ENCODE measurements around the gene CC2D2B. TPM values are rescaled to one million over a fixed set of nuclear protein-coding genes. Genes with fewer than 3 reads are reported as not detected.
"Not testable (repeated sequence)": the region's sequence is repeated elsewhere in the genome, so short reads cannot be mapped to it uniquely, and the experiment has no call there.

Gene CC2D2B
- total RNA-seq, 2 experiments from 2014 or later = 0.23 TPM; not detected in 1

DNA sequence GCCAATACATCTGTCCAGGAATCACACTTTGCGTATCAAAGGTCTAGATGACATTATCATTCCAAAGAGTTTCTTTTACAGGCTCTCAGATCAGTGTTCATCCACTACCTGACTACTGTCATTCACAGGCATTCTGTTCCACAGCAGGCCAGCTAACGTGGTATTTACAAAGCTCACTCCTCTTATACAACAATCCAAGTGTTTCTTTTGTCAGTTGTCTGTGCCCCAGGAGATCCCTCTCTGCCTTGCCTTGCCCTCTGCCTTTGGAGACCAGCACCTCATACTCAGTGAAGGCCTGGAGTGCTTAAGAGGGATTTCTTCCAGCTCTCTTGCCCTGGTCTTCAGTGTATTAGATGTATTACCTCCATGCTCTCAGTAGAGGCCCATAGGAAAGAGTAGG, 34.6 kb upstream of the CC2D2B start:
- POLR2A ChIA-PET = no interaction called here
- Mint-ChIP-seq H3K27ac (no peak overlapping the region), H3K4me1 (no peaks in the 10 kb centered on the region), H3K27me3 (no peaks in the 10 kb centered on the region), H3K9me3 (ENCODE audit: low read depth) (no peaks in the 10 kb centered on the region), H3K36me3 (ENCODE audit: low read depth) (peaks cover 50% of the 10 kb centered on the region), H3K4me3 (no peak overlapping the region)
- DNase-seq (no peak), ATAC-seq (no peak)
- CTCF ChIA-PET = interaction anchor here (1.1 to 1.9 kb wide), 2 partner anchors 10 to 32 kb away, joined by 4 to 8 read pairs; no protein-coding TSS in a partner anchor
- intact Hi-C loops (cut with DNase I, micrococcal nuclease) = no loop called here

DNA sequence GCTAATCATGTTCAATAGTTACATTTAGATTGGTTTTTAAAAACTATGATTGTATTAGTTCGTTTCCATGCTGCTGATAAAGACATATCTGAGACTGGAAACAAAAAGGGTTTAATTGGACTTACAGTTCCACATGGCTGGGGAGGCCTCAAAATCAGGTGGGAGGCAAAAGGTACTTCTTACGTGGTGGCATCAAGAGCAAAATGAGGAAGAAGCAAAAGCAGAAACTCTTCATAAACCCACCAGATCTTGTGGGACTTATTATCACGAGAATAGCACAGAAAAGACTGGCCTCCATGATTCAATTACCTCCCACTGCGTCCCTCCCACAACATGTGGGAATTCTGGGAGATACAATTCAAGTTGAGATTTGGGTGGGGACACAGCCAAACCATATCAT, 34.1 kb upstream of the CC2D2B start:
- no peaks in the 10 kb centered on the region for H3K27me3 Mint-ChIP-seq
- H3K27ac Mint-ChIP-seq = no peak overlapping the region
- ChIA-PET POLR2A (no interaction called here), CTCF (interaction anchor here (1.9 kb wide), 1 partner anchor 10 kb away, joined by 8 read pairs; no protein-coding TSS in a partner anchor)
- no peak overlapping the region for H3K4me3 Mint-ChIP-seq
- ATAC-seq = no peak
- peaks cover 54% of the 10 kb centered on the region for H3K36me3 Mint-ChIP-seq (ENCODE audit: low read depth)
- no peak for DNase-seq
- no peaks in the 10 kb centered on the region for H3K4me1 Mint-ChIP-seq
- intact Hi-C loops (cut with DNase I, micrococcal nuclease) = no loop called here
- H3K9me3 Mint-ChIP-seq (ENCODE audit: low read depth) = no peaks in the 10 kb centered on the region

DNA sequence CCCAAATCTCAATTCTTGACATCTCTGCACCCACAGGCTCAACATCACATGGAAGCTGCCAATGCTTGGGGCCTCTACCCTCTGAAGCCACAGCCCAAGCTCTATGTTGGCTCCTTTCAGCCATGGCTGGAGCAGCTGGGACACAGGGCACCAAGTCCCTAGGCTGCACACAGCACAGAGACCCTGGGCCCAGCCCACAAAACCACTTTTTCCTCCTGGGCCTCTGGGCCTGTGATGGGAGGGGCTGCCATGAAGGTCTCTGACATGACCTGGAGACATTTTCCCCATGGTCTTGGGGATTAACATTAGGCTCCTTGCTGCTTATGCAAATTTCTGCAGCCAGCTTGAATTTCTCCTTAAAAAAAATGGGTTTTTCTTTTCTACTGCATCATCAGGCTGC, 33.0 kb upstream of the CC2D2B start:
- H3K4me1 Mint-ChIP-seq; H3K4me3 Mint-ChIP-seq; intact Hi-C loops (cut with DNase I, micrococcal nuclease); DNase-seq; H3K27me3 Mint-ChIP-seq; H3K9me3 Mint-ChIP-seq (ENCODE audit: low read depth); POLR2A ChIA-PET; H3K27ac Mint-ChIP-seq; ATAC-seq: not testable (repeated sequence)
- peaks cover 58% of the 10 kb centered on the region for H3K36me3 Mint-ChIP-seq (ENCODE audit: low read depth)
- CTCF ChIA-PET = interaction anchor here (0.6 to 1.9 kb wide), 2 partner anchors 9 kb away, joined by 3 to 8 read pairs; no protein-coding TSS in a partner anchor

DNA sequence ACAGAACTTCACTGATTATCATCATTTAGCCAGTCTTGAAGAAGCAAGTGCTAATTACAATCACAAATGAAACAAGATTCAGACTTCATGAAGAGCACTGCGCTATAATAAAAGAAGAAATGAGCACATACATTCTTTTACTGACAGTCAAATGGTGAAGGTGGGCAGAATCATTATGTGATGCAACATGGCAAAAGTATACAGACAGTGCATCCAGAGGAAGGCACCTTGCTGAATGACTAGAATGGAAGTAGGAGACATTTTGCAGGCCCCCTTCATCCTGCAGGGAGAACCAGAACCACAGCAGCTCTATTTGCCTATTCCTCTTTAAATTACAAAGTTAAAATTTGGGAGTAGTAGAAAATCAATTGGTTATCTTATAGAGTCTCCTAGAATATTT, 31.0 kb upstream of the CC2D2B start:
- POLR2A ChIA-PET = no interaction called here
- no peak for DNase-seq
- no peak overlapping the region for H3K27ac Mint-ChIP-seq
- H3K9me3 Mint-ChIP-seq (ENCODE audit: low read depth) = no peaks in the 10 kb centered on the region
- H3K27me3 Mint-ChIP-seq = no peaks in the 10 kb centered on the region
- peaks cover 58% of the 10 kb centered on the region for H3K36me3 Mint-ChIP-seq (ENCODE audit: low read depth)
- H3K4me3 Mint-ChIP-seq = no peak overlapping the region
- no peaks in the 10 kb centered on the region for H3K4me1 Mint-ChIP-seq
- intact Hi-C loops (cut with DNase I, micrococcal nuclease) = no loop called here
- ATAC-seq = no peak
- CTCF ChIA-PET = no interaction called here

DNA sequence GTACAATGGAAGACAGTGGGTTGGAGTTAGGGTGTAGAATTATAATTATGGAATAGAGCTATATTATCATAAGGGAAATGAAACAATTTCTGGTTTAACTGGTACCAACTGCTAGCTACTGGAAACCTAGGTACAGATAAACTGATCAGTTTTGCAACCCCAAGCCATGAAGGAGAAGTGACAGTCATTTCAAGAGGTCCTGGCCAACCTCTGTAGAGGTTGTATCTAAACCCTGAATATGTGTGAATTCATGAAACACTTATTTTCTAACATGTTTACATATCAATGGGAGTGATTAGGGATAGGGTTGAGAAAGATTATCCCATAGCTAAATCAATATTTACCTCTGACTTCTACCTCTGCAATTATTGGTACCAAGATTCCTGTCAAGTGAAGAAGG, 29.9 kb upstream of the CC2D2B start:
- Mint-ChIP-seq H3K27ac (no peak overlapping the region), H3K4me3 (no peak overlapping the region), H3K27me3 (no peaks in the 10 kb centered on the region), H3K4me1 (no peaks in the 10 kb centered on the region), H3K36me3 (ENCODE audit: low read depth) (peaks cover 54% of the 10 kb centered on the region), H3K9me3 (ENCODE audit: low read depth) (no peaks in the 10 kb centered on the region)
- intact Hi-C loops (cut with DNase I, micrococcal nuclease) = no loop called here
- no peak for ATAC-seq
- ChIA-PET CTCF (interaction anchor here (0.8 kb wide), 1 partner anchor 13 kb away, joined by 4 read pairs; no protein-coding TSS in a partner anchor), POLR2A (no interaction called here)
- no peak for DNase-seq

DNA sequence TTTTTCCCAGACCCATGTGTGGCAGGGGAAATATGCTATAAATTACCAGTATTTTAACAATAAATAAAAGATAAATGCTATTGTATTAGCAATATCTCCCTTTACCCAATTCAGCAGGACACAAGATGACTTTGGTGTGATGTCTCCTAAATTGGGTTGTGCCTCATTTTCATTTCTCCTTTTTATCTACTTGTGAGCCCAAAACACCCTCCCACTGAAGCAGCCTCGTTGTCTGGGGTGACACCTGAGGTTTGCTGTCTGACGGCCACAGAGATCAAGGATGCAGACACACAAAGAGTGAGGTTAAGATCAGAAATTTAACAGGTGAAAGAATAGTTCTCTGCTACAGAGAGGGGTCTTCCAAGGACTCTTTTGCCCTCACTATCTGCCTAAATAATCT, 27.1 kb upstream of the CC2D2B start:
- POLR2A ChIA-PET = no interaction called here

DNA sequence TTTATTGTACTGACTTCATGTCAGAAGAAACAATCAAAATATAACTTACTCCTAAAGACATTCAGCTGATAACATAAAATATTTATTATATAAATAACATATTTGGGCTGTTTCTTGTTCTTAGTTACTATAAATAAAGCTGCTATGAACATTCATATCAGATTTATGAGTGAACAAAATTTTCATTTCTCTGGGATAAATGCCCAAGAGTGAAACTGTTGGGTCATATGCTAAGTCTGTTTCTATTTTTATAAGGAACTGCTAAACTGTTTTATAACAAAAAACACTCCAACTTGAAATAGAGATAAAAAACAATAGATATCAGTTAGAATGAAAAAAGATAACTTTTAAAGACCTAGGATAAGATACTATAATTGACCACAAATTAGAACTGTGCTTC, 26.5 kb upstream of the CC2D2B start:
- DNase-seq (no peak), ATAC-seq (no peak)
- CTCF ChIA-PET = no interaction called here
- no peak overlapping the region for H3K4me3 Mint-ChIP-seq
- no peaks in the 10 kb centered on the region for H3K4me1 Mint-ChIP-seq
- H3K9me3 Mint-ChIP-seq (ENCODE audit: low read depth) = no peaks in the 10 kb centered on the region
- H3K27ac Mint-ChIP-seq = no peak overlapping the region
- intact Hi-C loops (cut with DNase I, micrococcal nuclease) = no loop called here
- H3K36me3 Mint-ChIP-seq (ENCODE audit: low read depth) = peaks cover 28% of the 10 kb centered on the region
- POLR2A ChIA-PET = no interaction called here
- H3K27me3 Mint-ChIP-seq = no peaks in the 10 kb centered on the region

More for the DNA sequence above, 27.1 kb upstream of the CC2D2B start:
- Mint-ChIP-seq H3K27ac (no peak overlapping the region), H3K9me3 (ENCODE audit: low read depth) (no peaks in the 10 kb centered on the region), H3K36me3 (ENCODE audit: low read depth) (peaks cover 31% of the 10 kb centered on the region), H3K4me3 (no peak overlapping the region), H3K4me1 (no peaks in the 10 kb centered on the region), H3K27me3 (no peaks in the 10 kb centered on the region)
- intact Hi-C loops (cut with DNase I, micrococcal nuclease) = no loop called here
- CTCF ChIA-PET = no interaction called here
- DNase-seq (no peak), ATAC-seq (no peak)

DNA sequence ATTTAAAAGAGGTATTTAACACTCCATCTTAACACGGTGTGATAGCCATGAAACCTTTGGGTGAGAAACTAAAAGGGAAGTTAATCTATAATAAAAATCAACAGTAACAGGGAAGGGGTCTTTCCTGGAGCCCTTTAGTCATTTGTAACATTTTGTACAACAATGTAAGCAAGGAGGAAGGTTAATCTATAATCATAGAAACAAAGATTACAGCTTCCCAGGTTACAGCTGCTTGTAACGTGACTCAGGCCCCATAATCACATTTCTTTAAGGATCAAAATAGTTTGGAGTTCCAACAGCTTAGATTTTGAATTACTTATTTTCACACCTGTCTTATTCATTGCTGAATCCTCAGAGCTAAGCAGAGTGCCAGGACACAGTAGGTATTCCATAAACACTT, 17.9 kb upstream of the CC2D2B start:
- DNase-seq (no peak), ATAC-seq (no peak)
- ChIA-PET CTCF (interaction anchor here (0.6 kb wide), 1 partner anchor 1435 kb away, joined by 4 read pairs; no protein-coding TSS in a partner anchor), POLR2A (no interaction called here)
- intact Hi-C loops (cut with DNase I, micrococcal nuclease) = no loop called here
- Mint-ChIP-seq H3K4me3 (no peak overlapping the region), H3K27ac (no peak overlapping the region), H3K36me3 (ENCODE audit: low read depth) (peaks cover 35% of the 10 kb centered on the region), H3K27me3 (no peaks in the 10 kb centered on the region), H3K4me1 (no peaks in the 10 kb centered on the region), H3K9me3 (ENCODE audit: low read depth) (no peaks in the 10 kb centered on the region)

DNA sequence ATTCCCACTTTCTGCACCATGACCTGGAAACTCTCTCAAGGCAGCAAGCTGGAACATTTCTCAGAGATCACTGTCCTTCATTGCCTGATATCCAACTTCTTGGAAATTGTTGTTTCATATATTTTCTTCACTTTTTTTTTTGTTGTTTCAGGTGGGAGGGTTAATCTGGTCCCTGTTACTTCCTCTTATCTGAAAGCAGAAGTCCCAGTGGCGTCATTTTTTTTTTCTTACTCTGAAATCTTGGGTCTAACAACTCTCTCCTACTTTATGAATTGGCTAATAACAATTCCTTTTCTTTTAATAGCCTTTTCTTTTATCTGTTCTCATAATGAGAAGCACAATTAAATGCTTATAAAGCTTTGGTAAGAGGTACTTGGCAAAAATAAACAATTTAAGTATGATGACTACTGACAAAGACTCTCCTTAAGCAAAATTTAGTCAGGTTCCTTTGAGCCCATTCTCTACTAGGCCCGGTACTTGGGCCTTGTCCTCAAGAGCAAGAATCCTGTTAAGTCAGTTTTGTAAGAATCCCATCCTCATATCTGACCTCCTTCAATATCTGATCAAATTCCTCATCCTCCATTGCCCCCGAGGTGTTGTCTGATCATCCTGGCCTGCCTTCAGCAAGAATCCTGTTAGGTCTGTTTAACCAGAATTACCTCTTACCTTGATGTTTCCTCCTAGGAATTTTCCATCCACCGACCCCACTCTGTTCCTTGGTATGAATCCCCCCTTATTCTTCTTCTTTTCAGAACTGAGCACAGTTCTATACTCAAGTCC, 11.5 kb upstream of the CC2D2B start:
- Mint-ChIP-seq H3K36me3 (ENCODE audit: low read depth) (peaks cover 54% of the 10 kb centered on the region), H3K27ac (no peak overlapping the region), H3K4me3 (no peak overlapping the region), H3K27me3 (no peaks in the 10 kb centered on the region), H3K9me3 (ENCODE audit: low read depth) (no peaks in the 10 kb centered on the region), H3K4me1 (no peaks in the 10 kb centered on the region)
- DNase-seq = no peak
- no peak for ATAC-seq
- CTCF ChIA-PET = no interaction called here
- POLR2A ChIA-PET = interaction anchor here (0.6 kb wide), 1 partner anchor 87 kb away, joined by 3 read pairs; no protein-coding TSS in a partner anchor
- intact Hi-C loops (cut with DNase I, micrococcal nuclease) = no loop called here

DNA sequence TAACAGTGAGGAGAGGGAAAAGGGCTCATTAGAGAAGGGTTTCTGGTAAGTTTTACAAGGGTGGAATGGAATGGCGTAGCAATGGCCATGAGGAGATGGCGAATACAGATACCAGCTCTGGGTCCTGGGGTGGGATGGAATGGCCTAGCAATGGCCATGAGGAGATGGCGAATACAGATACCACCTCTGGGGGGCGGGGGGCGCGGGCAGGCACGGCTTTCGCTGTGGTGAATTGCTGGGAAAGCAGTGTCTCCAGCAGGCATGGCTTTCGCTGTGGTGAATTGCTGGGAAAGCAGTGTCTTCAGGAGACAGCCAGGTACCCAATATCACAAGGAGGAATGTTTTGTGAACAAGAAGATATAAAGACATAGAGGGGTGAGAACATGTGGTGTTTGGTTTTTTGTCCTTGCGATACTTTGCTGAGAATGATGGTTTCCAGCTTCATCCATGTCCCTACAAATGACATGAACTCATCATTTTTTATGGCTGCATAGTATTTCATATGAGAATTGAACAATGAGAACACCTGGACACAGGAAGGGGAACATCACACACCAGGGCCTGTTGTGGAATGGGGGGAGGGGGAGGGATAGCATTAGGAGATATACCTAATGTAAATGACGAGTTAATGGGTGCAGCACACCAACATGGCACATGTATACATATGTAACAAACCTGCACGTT, 1.7 kb upstream of the CC2D2B start:
- DNase-seq; H3K9me3 Mint-ChIP-seq (ENCODE audit: low read depth); H3K4me3 Mint-ChIP-seq; H3K27ac Mint-ChIP-seq; ATAC-seq; H3K4me1 Mint-ChIP-seq; CTCF ChIA-PET; POLR2A ChIA-PET; H3K27me3 Mint-ChIP-seq: not testable (repeated sequence)
- intact Hi-C loops (cut with DNase I, micrococcal nuclease) = loop anchor here (2.0 to 5.0 kb wide), 3 partner anchors 136 to 225 kb away; partner anchors contain the start of genes CCNJ (in 1 of the 2), TCTN3 (in 1 of the 2) and ZNF518A (in 1 of the 2)
- peaks cover 11% of the 10 kb centered on the region for H3K36me3 Mint-ChIP-seq (ENCODE audit: low read depth)

DNA sequence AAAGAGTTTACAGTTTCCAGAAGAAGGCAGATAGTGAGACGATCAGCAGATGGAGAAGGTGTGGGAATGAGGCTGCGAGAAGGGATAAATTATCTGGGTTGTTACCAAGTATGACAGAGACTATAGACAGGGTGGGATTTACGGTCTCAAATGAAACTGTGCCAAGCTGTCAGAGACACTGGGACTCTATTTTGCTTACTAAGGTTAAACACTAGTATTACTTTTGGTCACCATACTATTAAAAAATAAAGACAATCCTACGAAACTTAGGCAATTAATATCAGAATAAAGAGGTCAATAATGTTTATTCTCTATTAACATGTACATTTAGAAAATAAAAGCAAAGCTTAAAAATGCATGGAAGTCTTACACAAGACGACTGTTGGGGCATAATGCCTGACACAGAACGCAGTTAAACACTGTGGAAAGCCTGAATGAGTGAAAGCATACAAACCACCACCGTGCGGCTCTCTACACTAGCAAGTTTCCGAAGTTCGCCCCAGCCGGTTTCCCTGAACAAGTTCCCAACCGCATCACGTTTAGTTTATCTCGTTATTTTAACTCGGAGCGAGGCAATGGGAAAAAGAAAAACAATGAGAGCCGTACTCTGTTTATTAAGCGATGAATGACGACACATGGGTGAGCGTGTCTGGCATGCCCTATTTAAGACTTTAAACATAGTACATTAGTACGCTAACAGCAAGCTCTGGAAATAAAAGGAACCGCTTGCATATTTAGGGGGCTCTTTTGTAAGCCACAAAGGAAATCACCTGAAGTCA, 909 bp upstream of the CC2D2B start:
- ChIA-PET POLR2A (no interaction called here), CTCF (interaction anchor here (1.4 kb wide), 1 partner anchor 27 kb away, joined by 3 read pairs; no protein-coding TSS in a partner anchor)
- peaks cover 9% of the 10 kb centered on the region for H3K4me1 Mint-ChIP-seq
- H3K27ac Mint-ChIP-seq = peak overlapping the region; percentile 82
- H3K4me3 Mint-ChIP-seq = peak overlapping the region; percentile 88
- DNase-seq (peak; percentile 69), ATAC-seq (peak; percentile 43)
- H3K36me3 Mint-ChIP-seq (ENCODE audit: low read depth) = peaks cover 11% of the 10 kb centered on the region
- intact Hi-C loops (cut with DNase I, micrococcal nuclease) = loop anchor here (1.0 to 5.0 kb wide), 5 partner anchors 135 to 224 kb away; partner anchors contain the start of genes CCNJ (in 1 of the 2), TCTN3 (in 1 of the 2) and ZNF518A (in 1 of the 2)
- H3K27me3 Mint-ChIP-seq = no peaks in the 10 kb centered on the region
- H3K9me3 Mint-ChIP-seq (ENCODE audit: low read depth) = no peaks in the 10 kb centered on the region
